Left lung (tissue), 10 donors: ENCODE measurements around the gene ELFN1. TPM values are rescaled to one million over a fixed set of nuclear protein-coding genes. Genes with fewer than 3 reads are reported as not detected.

ENCODE experiments used
- ATAC-seq: fragments of 200-7000 bp; cut with Tn5 transposase; one replicate; pipeline ENCODE4 v1.9.1; 2020; ENCODE audit warnings: moderate library complexity
- DNase-seq, 4 donors: peaks; one replicate each; pipeline ENCODE4 v3.0.0-alpha.2; 2013 to 2020
- H3K27ac ChIP-seq, 2 donors: fragments of 200-600 bp; sonication (generic) in 1 of 2; one replicate each; pipeline versions ENCODE4 v1.5.0 to v1.8.0; 2020 to 2021
- H3K27me3 ChIP-seq, 2 donors: fragments of 200-600 bp; sonication (generic) in 1 of 2; one replicate each; pipeline versions ENCODE4 v1.5.0 to v1.8.0; 2020 to 2021
- H3K36me3 ChIP-seq, 2 donors: fragments of 200-600 bp; sonication (generic) in 1 of 2; one replicate each; pipeline versions ENCODE4 v1.5.0 to v1.8.0; 2020 to 2021
- H3K4me1 ChIP-seq, 2 donors: fragments of 200-600 bp; one replicate each; pipeline ENCODE4 v1.8.0; 2021
- H3K4me3 ChIP-seq, 2 donors: fragments of 200-600 bp; sonication (generic) in 1 of 2; one replicate each; pipeline versions ENCODE4 v1.5.0 to v1.8.0; 2020 to 2021; ENCODE audit warnings: mild to moderate bottlenecking in 1 of 2
- H3K9me3 ChIP-seq, 2 donors: fragments of 200-600 bp; sonication (generic) in 1 of 2; one replicate each; pipeline versions ENCODE4 v1.5.0 to v1.8.0; 2020 to 2021
- CTCF ChIP-seq, 2 donors: fragments of 200-600 bp; sonication (generic) in 1 of 2; IDR thresholded peaks; one replicate each; pipeline versions ENCODE4 v1.5.0 to v1.8.0; 2021; ENCODE audit warnings: antibody characterized with exemption in 2 of 2
- intact Hi-C, 2 donors: fragments of 100-400 bp; cut with DNase I; formaldehyde crosslinking; loops; one replicate each; pipeline versions ENCODE4 v1.11.2 to v1.14.2; 2022
- polyA plus RNA-seq, 6 donors: library from polyadenylated mRNA; unstranded; fragments of 120-200 nt; gene quantifications; one replicate each; pipeline ENCODE4 v1.2.1, GENCODE V29; 2013; ENCODE audit not compliant: insufficient read length in 6 of 6
- total RNA-seq, 2 donors: library from RNA; stranded (reverse); fragmentation: NEBNext Ultra II Directional; extraction: Animal tissue kit (Norgen Biotek cat#: 25700); gene quantifications; one replicate each; pipeline ENCODE4 v1.2.1, GENCODE V29; 2021
- donor health status: DM: no; HTN: yes; CAD: no.
- donor health status: DM: no; HTN: no; CAD: no.

Gene ELFN1
- total and polyA plus RNA-seq, 8 donors = 1.5 to 4.0 (median 2.7) TPM

GRCh38 chr7:1689311-1689710 is 19.2 kb downstream of the ELFN1 start:
- no peak overlapping the region for H3K4me3 ChIP-seq
- DNase-seq (peak in 1 of 4 donors; percentile 17), ATAC-seq (no peak)
- intact Hi-C loops = no loop called here
- no peak overlapping the region for H3K27ac ChIP-seq
- H3K9me3 ChIP-seq = peaks cover 0 to 13% of the 10 kb centered on the region in 2 donors
- peaks cover 0 to 29% of the 10 kb centered on the region in 2 donors for H3K27me3 ChIP-seq
- H3K36me3 ChIP-seq = no peaks in the 10 kb centered on the region
- no peak for TF ChIP-seq CTCF (IDR thresholded peaks at IDR 0.05)
- H3K4me1 ChIP-seq = no peaks in the 10 kb centered on the region

- H3K27me3 ChIP-seq = peaks cover 0 to 41% of the 10 kb centered on the region in 2 donors
- H3K27ac ChIP-seq = no peak overlapping the region
- no peak overlapping the region for H3K4me3 ChIP-seq
- no peak for ATAC-seq
- intact Hi-C loops = no loop called here
- no peaks in the 10 kb centered on the region for H3K4me1 ChIP-seq
- TF ChIP-seq CTCF (IDR thresholded peaks at IDR 0.05) = no peak
- H3K9me3 ChIP-seq = peaks cover 0 to 2% of the 10 kb centered on the region in 2 donors
- H3K36me3 ChIP-seq = no peaks in the 10 kb centered on the region
- DNase-seq = no peak
These were observed 20.4 kb downstream of the ELFN1 start for GRCh38 chr7:1690359-1690958.

- no peak overlapping the region for H3K4me3 ChIP-seq
- H3K9me3 ChIP-seq = no peaks in the 10 kb centered on the region
- no peak for TF ChIP-seq CTCF (IDR thresholded peaks at IDR 0.05)
- ATAC-seq (no peak), DNase-seq (peak in 2 of 4 donors; percentile 12 to 43)
- H3K4me1 ChIP-seq = no peaks in the 10 kb centered on the region
- H3K27ac ChIP-seq = no peak overlapping the region
- intact Hi-C loops = no loop called here
- no peaks in the 10 kb centered on the region for H3K36me3 ChIP-seq
- H3K27me3 ChIP-seq = peaks cover 0 to 47% of the 10 kb centered on the region in 2 donors
These were observed 21.0 kb downstream of the ELFN1 start for GRCh38 chr7:1691096-1691495.

GRCh38 chr7:1691601-1692514 is 21.8 kb downstream of the ELFN1 start:
- Histone ChIP-seq H3K4me1 (no peaks in the 10 kb centered on the region), H3K36me3 (no peaks in the 10 kb centered on the region), H3K4me3 (no peak overlapping the region), H3K27ac (no peak overlapping the region), H3K27me3 (peaks cover 0 to 54% of the 10 kb centered on the region in 2 donors), H3K9me3 (no peaks in the 10 kb centered on the region)
- peak in 2 of 4 donors; percentile 23 to 75 for DNase-seq
- no peak for TF ChIP-seq CTCF (IDR thresholded peaks at IDR 0.05)
- intact Hi-C loops = no loop called here
- no peak for ATAC-seq
